OCI-LY3 (cell line): ENCODE data around the gene EVX2.

ENCODE experiments used
- H2AFZ ChIP-seq: fragments of 200-600, 300-600 bp; shearing (Covaris generic); 2 replicates; pipeline ENCODE4 v1.6.0; 2014; ENCODE audit warnings: antibody characterized with exemption, low read depth, low read length
- H3K27ac ChIP-seq: fragments of 200-600, 300-600 bp; sonication (generic); 2 replicates; pipeline ENCODE4 v1.5.1; 2014; ENCODE audit warnings: mild to moderate bottlenecking, low read length, moderate library complexity, mixed read lengths
- H3K27me3 ChIP-seq: fragments of 200-600, 300-600 bp; sonication (generic); 2 replicates; pipeline ENCODE4 v1.6.1; 2014; ENCODE audit warnings: low read depth, low read length, mixed read lengths
- H3K36me3 ChIP-seq: fragments of 200-600, 300-600 bp; sonication (generic); replicated peaks from 2 replicates; pipeline ENCODE3; 2014; ENCODE audit warnings: low read depth, low read length, mixed read lengths
- H3K4me1 ChIP-seq: fragments of 300-600, 200-600 bp; sonication (generic); 2 replicates; pipeline ENCODE4 v1.6.1; 2014; ENCODE audit warnings: low read length, mixed read lengths
- H3K4me2 ChIP-seq: fragments of 200-600, 300-600 bp; sonication (generic); 2 replicates; pipeline ENCODE4 v1.6.1; 2014; ENCODE audit warnings: low read length, mixed read lengths
- H3K4me3 ChIP-seq: fragments of 300-600, 200-600 bp; sonication (generic); 2 replicates; pipeline ENCODE4 v1.5.1; 2014; ENCODE audit warnings: antibody characterized with exemption, mild to moderate bottlenecking, low read length, moderate library complexity
- H3K79me2 ChIP-seq: fragments of 300-600, 200-600 bp; shearing (Covaris generic); 2 replicates; pipeline ENCODE4 v1.6.1; 2014; ENCODE audit warnings: mild to moderate bottlenecking, low read length, mixed read lengths
- H3K9ac ChIP-seq: fragments of 300-600, 200-600 bp; shearing (Covaris generic); 2 replicates; pipeline ENCODE4 v1.6.0; 2014; ENCODE audit warnings: mild to moderate bottlenecking, low read length, moderate library complexity
- H3K9me3 ChIP-seq: fragments of 200-600, 300-600 bp; shearing (Covaris generic); 2 replicates; pipeline ENCODE4 v1.6.1; 2014; ENCODE audit warnings: low read length, mixed read lengths; ENCODE audit not compliant: insufficient read depth
- H4K20me1 ChIP-seq: fragments of 200-600, 300-600 bp; sonication (generic); 2 replicates; pipeline ENCODE4 v1.6.1; 2016; ENCODE audit warnings: low read length, mixed read lengths; ENCODE audit not compliant: insufficient read depth
- EZH2phosphoT487 ChIP-seq: fragments of 200-600 bp; shearing (Covaris generic); IDR thresholded peaks from 2 replicates; pipeline ENCODE4 v1.6.1; 2018; ENCODE audit warnings: antibody characterized with exemption, mixed run types, low read depth
- TF ChIP-seq, protein P1 (sequence below): fragments of 200-600, 300-600 bp; sonication (generic); IDR thresholded peaks from 2 replicates; pipeline ENCODE4 v1.5.1; 2014; ENCODE audit warnings: antibody characterized with exemption, low read length, low read depth

The EVX2 gene

DNA sequence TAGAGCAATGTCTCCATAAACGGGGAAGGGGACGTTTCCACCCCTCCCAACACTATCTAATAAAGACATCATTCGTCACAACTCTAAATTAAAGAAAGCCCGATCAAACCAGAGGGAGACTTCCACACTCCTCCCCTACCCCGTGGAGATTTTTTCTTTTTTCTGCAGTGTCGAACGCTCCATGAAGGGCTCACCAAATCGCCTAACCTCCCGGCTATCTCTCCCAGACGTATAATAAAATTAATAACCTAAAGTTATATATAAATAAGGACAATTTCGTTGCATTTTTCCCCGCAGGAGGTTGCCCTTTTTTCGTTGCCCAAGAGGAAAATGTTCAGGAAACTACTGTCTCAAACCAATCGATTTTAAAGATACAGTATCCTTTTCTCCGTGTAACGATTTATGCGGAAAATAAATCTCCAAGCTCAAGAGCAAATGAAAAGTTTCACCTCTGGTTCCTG lies 2.4 kb downstream of the EVX2 start:
- TF ChIP-seq, protein P1, sequence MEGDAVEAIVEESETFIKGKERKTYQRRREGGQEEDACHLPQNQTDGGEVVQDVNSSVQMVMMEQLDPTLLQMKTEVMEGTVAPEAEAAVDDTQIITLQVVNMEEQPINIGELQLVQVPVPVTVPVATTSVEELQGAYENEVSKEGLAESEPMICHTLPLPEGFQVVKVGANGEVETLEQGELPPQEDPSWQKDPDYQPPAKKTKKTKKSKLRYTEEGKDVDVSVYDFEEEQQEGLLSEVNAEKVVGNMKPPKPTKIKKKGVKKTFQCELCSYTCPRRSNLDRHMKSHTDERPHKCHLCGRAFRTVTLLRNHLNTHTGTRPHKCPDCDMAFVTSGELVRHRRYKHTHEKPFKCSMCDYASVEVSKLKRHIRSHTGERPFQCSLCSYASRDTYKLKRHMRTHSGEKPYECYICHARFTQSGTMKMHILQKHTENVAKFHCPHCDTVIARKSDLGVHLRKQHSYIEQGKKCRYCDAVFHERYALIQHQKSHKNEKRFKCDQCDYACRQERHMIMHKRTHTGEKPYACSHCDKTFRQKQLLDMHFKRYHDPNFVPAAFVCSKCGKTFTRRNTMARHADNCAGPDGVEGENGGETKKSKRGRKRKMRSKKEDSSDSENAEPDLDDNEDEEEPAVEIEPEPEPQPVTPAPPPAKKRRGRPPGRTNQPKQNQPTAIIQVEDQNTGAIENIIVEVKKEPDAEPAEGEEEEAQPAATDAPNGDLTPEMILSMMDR = no peak
- TF ChIP-seq EZH2phosphoT487 = no peak
- Histone ChIP-seq H3K4me3 (no peak overlapping the region), H3K9ac (no peak overlapping the region), H3K27me3 (no peaks in the 10 kb centered on the region), H3K27ac (no peak overlapping the region), H3K79me2 (no peaks in the 10 kb centered on the region), H3K9me3 (no peaks in the 10 kb centered on the region), H4K20me1 (no peaks in the 10 kb centered on the region), H2AFZ (no peak overlapping the region), H3K4me1 (no peaks in the 10 kb centered on the region), H3K4me2 (no peak overlapping the region), H3K36me3 (no peaks in the 10 kb centered on the region)

DNA sequence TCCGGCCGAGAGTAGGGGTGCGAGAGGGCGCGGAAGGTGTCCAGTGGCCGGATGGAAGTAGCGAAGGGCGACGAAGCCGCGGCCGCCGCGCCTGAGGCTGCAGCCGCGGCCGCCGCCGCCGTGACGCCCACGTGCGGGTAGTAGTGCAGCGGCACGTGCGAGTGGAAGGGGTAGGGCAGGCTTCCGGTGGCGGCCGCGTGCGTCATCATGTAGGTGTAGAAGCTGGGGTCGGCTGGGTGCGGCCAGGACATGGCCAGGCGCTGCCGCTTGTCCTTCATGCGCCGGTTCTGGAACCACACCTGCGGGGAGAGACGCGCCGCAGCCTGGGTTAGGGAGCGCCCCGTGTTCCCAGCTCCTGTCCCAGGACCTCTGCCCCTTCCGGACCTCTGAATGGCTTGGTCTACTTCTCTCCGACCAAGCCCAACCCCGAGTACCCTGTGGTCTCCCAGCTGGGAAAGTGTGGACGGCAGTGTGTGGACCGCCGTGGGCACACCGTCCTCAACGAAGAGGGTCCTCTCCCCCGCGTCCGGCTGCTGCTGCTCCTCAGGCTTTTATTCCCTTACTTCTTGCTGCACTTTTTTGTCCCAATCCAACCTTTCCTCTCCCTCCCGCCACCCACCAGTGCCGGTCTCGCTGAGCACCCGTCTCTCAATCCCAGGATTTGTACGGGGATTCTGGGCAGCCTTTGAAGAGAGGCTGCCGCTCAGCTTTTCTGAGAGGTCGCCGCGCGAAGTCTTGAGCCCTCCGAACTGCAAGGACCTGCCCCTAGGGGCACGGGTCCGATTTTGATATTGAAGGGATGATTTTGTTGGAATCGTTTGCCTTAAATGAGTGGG lies 3.0 kb downstream of the EVX2 start:
- Histone ChIP-seq H3K27ac (no peak overlapping the region), H3K27me3 (no peaks in the 10 kb centered on the region), H2AFZ (no peak overlapping the region), H3K36me3 (no peaks in the 10 kb centered on the region), H3K9ac (no peak overlapping the region), H3K79me2 (no peaks in the 10 kb centered on the region), H4K20me1 (no peaks in the 10 kb centered on the region), H3K9me3 (no peaks in the 10 kb centered on the region), H3K4me2 (no peak overlapping the region), H3K4me3 (no peak overlapping the region), H3K4me1 (no peaks in the 10 kb centered on the region)
- TF ChIP-seq, protein P1 = no peak
- no peak for TF ChIP-seq EZH2phosphoT487

DNA sequence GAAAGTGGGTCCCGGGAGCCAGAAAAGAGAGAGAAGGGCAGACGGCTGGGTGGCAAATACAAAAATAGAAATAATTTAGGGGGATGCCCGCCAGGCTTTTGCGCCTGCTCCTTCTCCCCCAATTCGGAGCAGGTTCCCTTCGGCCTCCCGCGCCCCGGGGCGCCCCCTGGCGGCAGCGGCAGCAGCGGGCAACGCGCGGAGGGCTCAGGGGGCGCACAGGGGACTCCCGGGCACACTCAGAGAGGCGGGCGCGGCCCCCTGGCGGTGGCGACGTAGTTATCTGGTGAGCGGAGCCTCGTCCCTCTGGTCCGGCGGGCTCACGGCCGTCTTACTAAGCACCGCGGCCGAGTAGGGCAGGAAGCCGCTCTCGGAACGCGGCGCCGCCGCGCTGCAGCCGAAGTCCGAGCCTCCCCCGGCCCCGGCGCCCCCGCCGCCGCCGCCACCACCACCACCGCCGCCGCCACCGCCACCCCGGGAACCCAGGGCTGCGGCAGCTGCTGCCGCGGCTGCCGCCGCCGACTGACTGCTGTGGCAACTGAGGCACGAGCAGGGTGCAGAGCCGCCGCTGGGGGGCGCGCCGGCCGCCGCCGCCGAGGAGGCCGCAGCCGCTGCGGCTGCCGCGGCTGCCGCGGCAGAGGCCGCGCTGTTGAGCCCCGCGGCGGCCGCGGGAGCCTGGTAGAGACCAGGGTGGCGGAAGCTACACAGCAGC lies 3.8 kb downstream of the EVX2 start:
- Histone ChIP-seq H4K20me1 (no peaks in the 10 kb centered on the region), H3K27me3 (no peaks in the 10 kb centered on the region), H3K9ac (no peak overlapping the region), H3K4me3 (no peak overlapping the region), H3K9me3 (no peaks in the 10 kb centered on the region), H3K79me2 (no peaks in the 10 kb centered on the region), H3K4me1 (no peaks in the 10 kb centered on the region), H3K4me2 (no peak overlapping the region), H3K27ac (no peak overlapping the region), H2AFZ (no peak overlapping the region), H3K36me3 (no peaks in the 10 kb centered on the region)
- no peak for TF ChIP-seq EZH2phosphoT487
- TF ChIP-seq, protein P1 = no peak

DNA sequence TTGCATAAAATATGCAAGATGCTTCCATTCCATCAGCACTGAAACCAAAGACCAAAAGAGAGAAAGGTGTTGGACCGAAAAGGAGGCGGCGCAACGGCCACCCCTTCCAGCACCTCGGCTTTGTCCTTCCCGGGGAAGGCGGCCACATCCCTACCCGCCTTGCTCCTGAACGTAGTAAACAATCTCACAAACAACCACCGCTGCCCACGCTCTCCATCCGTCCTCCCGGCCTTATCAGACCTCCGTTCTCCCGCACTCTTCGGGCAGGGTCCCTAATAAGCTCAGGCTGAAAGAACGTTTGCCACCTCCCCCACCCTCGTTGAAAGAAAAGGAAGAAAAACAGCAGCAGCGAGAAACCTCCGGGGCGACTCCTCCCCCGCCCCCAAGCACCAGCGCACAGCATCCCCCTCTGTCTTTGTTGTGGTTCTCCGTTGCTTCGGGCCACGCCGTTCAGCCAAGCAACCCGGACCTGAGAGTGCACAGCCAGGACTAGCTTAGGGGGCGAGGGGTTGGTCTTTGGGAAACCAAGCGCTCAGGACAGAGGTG lies 4.4 kb downstream of the EVX2 start:
- no peak overlapping the region for H3K9ac ChIP-seq
- H4K20me1 ChIP-seq = no peaks in the 10 kb centered on the region
- H3K27ac ChIP-seq = no peak overlapping the region
- H3K4me3 ChIP-seq = no peak overlapping the region
- no peaks in the 10 kb centered on the region for H3K36me3 ChIP-seq
- H3K9me3 ChIP-seq = no peaks in the 10 kb centered on the region
- no peaks in the 10 kb centered on the region for H3K79me2 ChIP-seq
- no peak overlapping the region for H3K4me2 ChIP-seq
- H2AFZ ChIP-seq = no peak overlapping the region
- no peaks in the 10 kb centered on the region for H3K27me3 ChIP-seq
- no peak for TF ChIP-seq EZH2phosphoT487
- no peaks in the 10 kb centered on the region for H3K4me1 ChIP-seq
